Measurements from ENCODE around the gene ZCCHC14. TPM values are rescaled to one million over a fixed set of nuclear protein-coding genes. Genes with fewer than 3 reads are reported as not detected.
A peak's percentile ranks its signal among the peaks of the same experiment; 100 is the strongest.

The ZCCHC14 gene
- total and polyA plus RNA-seq, 2 of the 13 experiments (the other 11 are each of a cell fraction or from before 2014, with no cell fraction given) = 12.4 to 12.5 TPM

DNA sequence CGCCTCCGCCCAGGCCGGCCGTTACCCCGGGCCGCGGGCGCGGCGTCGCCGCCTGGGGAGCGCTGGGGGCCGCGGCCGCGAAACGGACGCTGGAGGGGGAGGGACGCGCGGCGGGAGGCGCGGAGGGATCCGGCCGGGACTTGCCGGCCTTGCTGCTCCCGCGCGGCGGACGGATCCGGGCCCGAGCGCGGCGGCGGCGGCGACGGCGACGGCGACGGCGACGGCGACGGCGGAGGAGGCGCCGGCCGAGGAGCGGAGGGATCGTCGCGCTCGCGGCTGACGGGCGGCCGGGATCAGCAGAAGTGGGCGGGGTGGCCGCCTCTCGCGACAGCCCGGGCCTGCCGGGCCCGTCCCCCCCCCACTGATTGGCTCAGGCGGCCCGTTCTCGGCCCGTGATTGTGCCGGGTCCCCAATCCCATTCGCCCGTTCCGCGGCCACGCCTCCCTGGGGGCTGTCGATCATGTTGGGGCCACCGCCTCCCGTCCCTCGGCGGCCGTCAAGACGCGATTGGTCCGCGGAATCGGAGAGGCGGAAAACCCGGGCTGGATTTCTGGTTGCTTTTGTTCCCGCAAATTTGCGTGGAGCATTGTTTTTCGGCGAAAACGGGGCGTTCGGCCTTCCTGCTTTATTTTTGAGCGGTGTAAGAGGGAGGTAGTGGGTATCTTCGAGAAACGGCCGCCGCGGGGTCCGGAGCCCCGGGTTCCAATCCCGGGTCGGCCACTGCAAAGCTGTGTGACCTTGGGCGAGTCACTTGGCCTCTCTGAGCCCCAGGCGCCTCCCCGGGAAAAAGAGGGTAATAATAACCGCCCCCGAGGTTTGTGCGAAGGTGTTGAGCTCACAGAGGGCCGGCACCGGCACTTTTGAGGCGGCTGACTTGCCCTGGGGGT lies at the start of gene ZCCHC14 (continued):
- TF ChIP-seq AFF4 (CRISPR knock-in tag; IDR thresholded peaks at IDR 0.05) = no peak
- no peak for TF ChIP-seq ZNF672 (CRISPR knock-in tag; IDR thresholded peaks at IDR 0.05)
- no peak for TF ChIP-seq ZNF597 (CRISPR knock-in tag; IDR thresholded peaks at IDR 0.05)
- no peak for TF ChIP-seq ZNF629 (CRISPR knock-in tag; conservative IDR thresholded peaks at IDR 0.05)
- TF ChIP-seq POLR2G (IDR thresholded peaks at IDR 0.05; ENCODE audit: low read depth, low read length) = peak; percentile 73
- TF ChIP-seq RERE (CRISPR knock-in tag; IDR thresholded peaks at IDR 0.05; ENCODE audit: low read depth) = no peak
- TF ChIP-seq ARID3A (IDR thresholded peaks at IDR 0.05; ENCODE audit: low read depth, low read length) = no peak; the same call in 1 of the 2 replicates
- TF ChIP-seq, protein P1, sequence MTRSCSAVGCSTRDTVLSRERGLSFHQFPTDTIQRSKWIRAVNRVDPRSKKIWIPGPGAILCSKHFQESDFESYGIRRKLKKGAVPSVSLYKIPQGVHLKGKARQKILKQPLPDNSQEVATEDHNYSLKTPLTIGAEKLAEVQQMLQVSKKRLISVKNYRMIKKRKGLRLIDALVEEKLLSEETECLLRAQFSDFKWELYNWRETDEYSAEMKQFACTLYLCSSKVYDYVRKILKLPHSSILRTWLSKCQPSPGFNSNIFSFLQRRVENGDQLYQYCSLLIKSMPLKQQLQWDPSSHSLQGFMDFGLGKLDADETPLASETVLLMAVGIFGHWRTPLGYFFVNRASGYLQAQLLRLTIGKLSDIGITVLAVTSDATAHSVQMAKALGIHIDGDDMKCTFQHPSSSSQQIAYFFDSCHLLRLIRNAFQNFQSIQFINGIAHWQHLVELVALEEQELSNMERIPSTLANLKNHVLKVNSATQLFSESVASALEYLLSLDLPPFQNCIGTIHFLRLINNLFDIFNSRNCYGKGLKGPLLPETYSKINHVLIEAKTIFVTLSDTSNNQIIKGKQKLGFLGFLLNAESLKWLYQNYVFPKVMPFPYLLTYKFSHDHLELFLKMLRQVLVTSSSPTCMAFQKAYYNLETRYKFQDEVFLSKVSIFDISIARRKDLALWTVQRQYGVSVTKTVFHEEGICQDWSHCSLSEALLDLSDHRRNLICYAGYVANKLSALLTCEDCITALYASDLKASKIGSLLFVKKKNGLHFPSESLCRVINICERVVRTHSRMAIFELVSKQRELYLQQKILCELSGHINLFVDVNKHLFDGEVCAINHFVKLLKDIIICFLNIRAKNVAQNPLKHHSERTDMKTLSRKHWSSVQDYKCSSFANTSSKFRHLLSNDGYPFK (CRISPR knock-in tag; IDR thresholded peaks at IDR 0.05; ENCODE audit: borderline replicate concordance) = 0 out of 2 replicates have a peak, but pooled peaks have one; percentile 23
- TF ChIP-seq, protein P2, sequence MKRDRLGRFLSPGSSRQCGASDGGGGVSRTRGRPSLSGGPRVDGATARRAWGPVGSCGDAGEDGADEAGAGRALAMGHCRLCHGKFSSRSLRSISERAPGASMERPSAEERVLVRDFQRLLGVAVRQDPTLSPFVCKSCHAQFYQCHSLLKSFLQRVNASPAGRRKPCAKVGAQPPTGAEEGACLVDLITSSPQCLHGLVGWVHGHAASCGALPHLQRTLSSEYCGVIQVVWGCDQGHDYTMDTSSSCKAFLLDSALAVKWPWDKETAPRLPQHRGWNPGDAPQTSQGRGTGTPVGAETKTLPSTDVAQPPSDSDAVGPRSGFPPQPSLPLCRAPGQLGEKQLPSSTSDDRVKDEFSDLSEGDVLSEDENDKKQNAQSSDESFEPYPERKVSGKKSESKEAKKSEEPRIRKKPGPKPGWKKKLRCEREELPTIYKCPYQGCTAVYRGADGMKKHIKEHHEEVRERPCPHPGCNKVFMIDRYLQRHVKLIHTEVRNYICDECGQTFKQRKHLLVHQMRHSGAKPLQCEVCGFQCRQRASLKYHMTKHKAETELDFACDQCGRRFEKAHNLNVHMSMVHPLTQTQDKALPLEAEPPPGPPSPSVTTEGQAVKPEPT (CRISPR knock-in tag; IDR thresholded peaks at IDR 0.05; ENCODE audit: low read depth) = no peak

All from HepG2 (cell line).